Gastrocnemius medialis (tissue), 4 donors: Measurements from ENCODE around the gene ATP8B4. TPM values are rescaled to one million over a fixed set of nuclear protein-coding genes. Genes with fewer than 3 reads are reported as not detected.

Experiments used
- ATAC-seq, 2 donors: fragments of 150-250 bp; one replicate each; pipeline ENCODE4 v1.9.1; 2016
- DNase-seq, 2 donors: peaks; one replicate each; pipeline ENCODE4 v3.0.0-alpha.2; 2019
- H3K27ac ChIP-seq, 4 donors: fragments of 200-600 bp; sonication (generic); 1 replicate in 1 of 4; 2 replicates in 3 of 4; pipeline ENCODE4 v1.5.1; 2016 to 2018; ENCODE audit warnings: mild to moderate bottlenecking in 2 of 4, moderate library complexity in 1 of 4
- H3K27me3 ChIP-seq, 3 donors: fragments of 200-600 bp; sonication (generic) in 2 of 3; 1 replicate in 1 of 3; 2 replicates in 2 of 3; pipeline versions ENCODE4 v1.5.1 to v1.6.0; 2016 to 2019; ENCODE audit warnings: mild to moderate bottlenecking in 1 of 3, moderate library complexity in 1 of 3
- H3K36me3 ChIP-seq, 2 donors: fragments of 200-600 bp; sonication (generic) in 1 of 2; one replicate each; pipeline ENCODE4 v1.5.1; 2017 to 2018
- H3K4me1 ChIP-seq, 2 donors: fragments of 200-600 bp; sonication (generic) in 1 of 2; one replicate each; pipeline ENCODE4 v1.5.1; 2016 to 2017; ENCODE audit warnings: mild to moderate bottlenecking in 2 of 2
- H3K4me3 ChIP-seq, 4 donors: fragments of 200-600 bp; sonication (generic) in 3 of 4; 1 replicate in 1 of 4; 2 replicates in 3 of 4; pipeline ENCODE4 v1.5.1; 2016 to 2019; ENCODE audit warnings: mild to moderate bottlenecking in 2 of 4
- H3K9me3 ChIP-seq, 3 donors: fragments of 200-600 bp; sonication (generic) in 2 of 3; 1 replicate in 1 of 3; 2 replicates in 2 of 3; pipeline ENCODE4 v1.5.1; 2016 to 2019
- POLR2A ChIP-seq, 2 donors: fragments of 450-650 bp; IDR thresholded peaks; one replicate each; pipeline ENCODE4 v1.6.1; 2017; ENCODE audit warnings: antibody characterized with exemption in 2 of 2, mild to moderate bottlenecking in 2 of 2, moderate library complexity in 2 of 2
- in situ Hi-C, 4 donors: fragments of 200-750 bp; cut with MboI; loops; one replicate each; pipeline versions ENCODE4 v1.15.0 to v1.8.0; 2017; ENCODE audit warnings: low sequenced_read_pairs in 4 of 4
- intact Hi-C: fragments of 100-400 bp; cut with DNase I; formaldehyde crosslinking; loops from one replicate; pipeline ENCODE4 v1.15.1; 2023; ENCODE audit warnings: low total_unique reads
- total RNA-seq, 4 donors: library from RNA; depleted of rRNA; stranded (reverse); fragments of >200 nt; gene quantifications; one replicate each; pipeline versions ENCODE4 v1.1.0 to v1.2.3, GENCODE V29; 2016
- TF ChIP-seq, protein P1 (sequence below), 5 experiments: fragments of 450-650 bp in 3 of 5; fragments of 200-600 bp in 2 of 5; sonication (generic) in 2 of 5; IDR thresholded peaks in 4 of 5; conservative IDR thresholded peaks in 1 of 5; 1 replicate in 4 of 5; 2 replicates in 1 of 5; pipeline ENCODE4 v1.5.1; 2016 to 2019; ENCODE audit warnings: antibody characterized with exemption in 5 of 5, mild to moderate bottlenecking in 3 of 5, moderate library complexity in 3 of 5

The ATP8B4 gene
- total RNA-seq, 4 donors from 2014 or later = 1.7 to 3.4 (median 2.4) TPM

DNA sequence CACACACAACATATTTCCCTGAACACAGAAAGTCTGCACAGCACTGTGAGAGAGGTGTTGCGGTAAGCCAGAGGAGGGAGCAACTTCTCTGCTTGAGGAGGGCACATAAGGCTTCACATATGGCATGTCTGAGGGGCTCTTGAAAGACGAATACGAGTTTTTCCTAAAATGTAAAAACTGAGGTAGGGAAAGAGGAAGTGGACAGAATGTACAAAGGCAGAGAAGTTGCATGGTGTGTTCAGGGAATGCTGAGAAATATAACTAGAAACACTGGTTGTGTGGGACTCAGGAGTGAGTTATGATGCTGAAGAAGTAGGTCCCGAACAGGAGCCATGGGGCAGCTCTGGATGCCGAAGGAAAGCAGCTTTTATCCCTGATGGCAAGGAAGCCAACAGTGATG, 22.8 kb upstream of the ATP8B4 start:
- no peak for DNase-seq
- Histone ChIP-seq H3K27me3 (no peaks in the 10 kb centered on the region), H3K9me3 (no peaks in the 10 kb centered on the region), H3K4me1 (no peaks in the 10 kb centered on the region), H3K27ac (no peak overlapping the region), H3K4me3 (no peak overlapping the region), H3K36me3 (no peaks in the 10 kb centered on the region)
- intact Hi-C loops = no loop called here
- TF ChIP-seq, protein P1, sequence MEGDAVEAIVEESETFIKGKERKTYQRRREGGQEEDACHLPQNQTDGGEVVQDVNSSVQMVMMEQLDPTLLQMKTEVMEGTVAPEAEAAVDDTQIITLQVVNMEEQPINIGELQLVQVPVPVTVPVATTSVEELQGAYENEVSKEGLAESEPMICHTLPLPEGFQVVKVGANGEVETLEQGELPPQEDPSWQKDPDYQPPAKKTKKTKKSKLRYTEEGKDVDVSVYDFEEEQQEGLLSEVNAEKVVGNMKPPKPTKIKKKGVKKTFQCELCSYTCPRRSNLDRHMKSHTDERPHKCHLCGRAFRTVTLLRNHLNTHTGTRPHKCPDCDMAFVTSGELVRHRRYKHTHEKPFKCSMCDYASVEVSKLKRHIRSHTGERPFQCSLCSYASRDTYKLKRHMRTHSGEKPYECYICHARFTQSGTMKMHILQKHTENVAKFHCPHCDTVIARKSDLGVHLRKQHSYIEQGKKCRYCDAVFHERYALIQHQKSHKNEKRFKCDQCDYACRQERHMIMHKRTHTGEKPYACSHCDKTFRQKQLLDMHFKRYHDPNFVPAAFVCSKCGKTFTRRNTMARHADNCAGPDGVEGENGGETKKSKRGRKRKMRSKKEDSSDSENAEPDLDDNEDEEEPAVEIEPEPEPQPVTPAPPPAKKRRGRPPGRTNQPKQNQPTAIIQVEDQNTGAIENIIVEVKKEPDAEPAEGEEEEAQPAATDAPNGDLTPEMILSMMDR (IDR thresholded peaks at IDR 0.05 in 4 of 5, conservative IDR thresholded peaks at IDR 0.05 in 1 of 5) = no peak
- ATAC-seq = no peak
- in situ Hi-C loops = loop anchor here (5.0 to 25.0 kb wide), 5 partner anchors 905 to 1285 kb away; no protein-coding TSS in a partner anchor

DNA sequence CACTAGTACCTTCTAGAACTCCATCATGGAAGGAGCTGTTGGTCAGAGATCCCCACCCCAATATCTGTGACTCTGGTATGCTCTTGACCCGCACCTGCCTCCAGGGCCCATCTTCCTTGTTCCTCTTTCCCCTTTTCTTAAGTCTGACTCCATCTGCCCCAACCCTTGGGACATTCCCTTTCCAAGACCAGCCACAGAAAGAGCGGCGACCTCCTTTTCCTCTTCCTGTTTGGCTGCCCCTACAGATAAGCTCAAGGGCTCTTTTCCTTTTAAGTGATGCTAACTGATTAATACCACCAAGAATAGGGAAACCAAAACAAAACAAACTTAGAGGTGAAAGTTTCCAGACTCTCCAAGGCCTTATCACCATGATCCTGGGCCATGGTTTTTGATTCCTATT, 21.9 kb upstream of the ATP8B4 start:
- no peak for TF ChIP-seq POLR2A (IDR thresholded peaks at IDR 0.05)
- TF ChIP-seq, protein P1 (IDR thresholded peaks at IDR 0.05 in 4 of 5, conservative IDR thresholded peaks at IDR 0.05 in 1 of 5) = no peak
- in situ Hi-C loops = loop anchor here (5.0 to 25.0 kb wide), 5 partner anchors 904 to 1284 kb away; no protein-coding TSS in a partner anchor

GRCh38 chr15:50140098-50140497, 21.1 kb upstream of the ATP8B4 start:
- H3K9me3 ChIP-seq = no peaks in the 10 kb centered on the region
- no peaks in the 10 kb centered on the region for H3K36me3 ChIP-seq
- ATAC-seq (no peak), DNase-seq (no peak)
- no peaks in the 10 kb centered on the region for H3K27me3 ChIP-seq
- no peak overlapping the region for H3K4me3 ChIP-seq
- no peaks in the 10 kb centered on the region for H3K4me1 ChIP-seq
- H3K27ac ChIP-seq = no peak overlapping the region
- TF ChIP-seq, protein P1 (IDR thresholded peaks at IDR 0.05 in 4 of 5, conservative IDR thresholded peaks at IDR 0.05 in 1 of 5) = no peak
- no peak for TF ChIP-seq POLR2A (IDR thresholded peaks at IDR 0.05)
- in situ Hi-C loops (loop anchor here (5.0 to 25.0 kb wide), 5 partner anchors 903 to 1283 kb away; no protein-coding TSS in a partner anchor), intact Hi-C loops (no loop called here)

More for the DNA sequence above, 21.9 kb upstream of the ATP8B4 start:
- DNase-seq (no peak), ATAC-seq (no peak)
- H3K27me3 ChIP-seq = no peaks in the 10 kb centered on the region
- no peak overlapping the region for H3K27ac ChIP-seq
- no peak overlapping the region for H3K4me3 ChIP-seq
- H3K4me1 ChIP-seq = no peaks in the 10 kb centered on the region
- H3K9me3 ChIP-seq = no peaks in the 10 kb centered on the region
- intact Hi-C loops = no loop called here
- no peaks in the 10 kb centered on the region for H3K36me3 ChIP-seq

- Histone ChIP-seq H3K9me3 (no peaks in the 10 kb centered on the region), H3K4me3 (no peak overlapping the region), H3K27ac (no peak overlapping the region), H3K4me1 (peaks cover 0 to 7% of the 10 kb centered on the region in 2 donors), H3K27me3 (no peaks in the 10 kb centered on the region), H3K36me3 (no peaks in the 10 kb centered on the region)
- intact Hi-C loops = no loop called here
- in situ Hi-C loops = loop anchor here in 2 of 4 donors (25.0 kb wide), 2 partner anchors 901 to 1276 kb away; no protein-coding TSS in a partner anchor
- ATAC-seq = no peak
- TF ChIP-seq, protein P1 (IDR thresholded peaks at IDR 0.05 in 4 of 5, conservative IDR thresholded peaks at IDR 0.05 in 1 of 5) = no peak
- TF ChIP-seq POLR2A (IDR thresholded peaks at IDR 0.05) = no peak
- no peak for DNase-seq
These were observed 19.4 kb upstream of the ATP8B4 start for GRCh38 chr15:50138391-50138790.

DNA sequence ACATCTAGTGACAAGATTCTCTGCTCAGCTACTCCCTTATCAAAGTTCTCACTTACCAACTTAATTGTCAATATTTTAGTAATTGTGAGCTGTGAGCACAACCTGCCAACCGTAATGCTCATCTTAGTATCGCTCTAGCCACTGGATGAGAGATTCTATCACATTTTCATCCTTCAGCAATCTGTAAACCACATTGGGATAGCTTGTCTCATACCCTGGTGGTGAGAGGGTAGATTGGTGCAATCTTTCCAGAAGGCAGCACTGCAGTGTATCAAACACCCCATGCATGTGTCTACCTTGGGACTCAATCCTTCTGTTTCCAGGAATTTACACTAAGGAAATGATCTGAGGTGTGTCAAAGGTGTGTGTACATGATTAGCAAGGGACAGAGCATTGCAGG, 18.9 kb upstream of the ATP8B4 start:
- H3K9me3 ChIP-seq = no peaks in the 10 kb centered on the region
- no peaks in the 10 kb centered on the region for H3K27me3 ChIP-seq
- no peaks in the 10 kb centered on the region for H3K36me3 ChIP-seq
- no peak overlapping the region for H3K27ac ChIP-seq
- DNase-seq (no peak), ATAC-seq (no peak)
- TF ChIP-seq POLR2A (IDR thresholded peaks at IDR 0.05) = no peak
- TF ChIP-seq, protein P1 (IDR thresholded peaks at IDR 0.05 in 4 of 5, conservative IDR thresholded peaks at IDR 0.05 in 1 of 5) = no peak
- in situ Hi-C loops = loop anchor here in 2 of 4 donors (25.0 kb wide), 2 partner anchors 901 to 1276 kb away; no protein-coding TSS in a partner anchor
- intact Hi-C loops = no loop called here
- peaks cover 0 to 7% of the 10 kb centered on the region in 2 donors for H3K4me1 ChIP-seq
- H3K4me3 ChIP-seq = no peak overlapping the region
